Measurements from ENCODE around the gene LRRC57.

GRCh38 chr15:42582569-42583375 lies 34.2 kb upstream of the LRRC57 start:
- no peak for TF ChIP-seq POLR2AphosphoS5 (IDR thresholded peaks at IDR 0.05; ENCODE audit: low read depth, low read length)
- TF ChIP-seq TAF1 (IDR thresholded peaks at IDR 0.05; ENCODE audit: borderline replicate concordance, insufficient read depth, low read length) = no peak
- no peak for TF ChIP-seq SIN3A (IDR thresholded peaks at IDR 0.05; ENCODE audit: borderline replicate concordance, insufficient read depth, low read length)
- TF ChIP-seq, protein P1, sequence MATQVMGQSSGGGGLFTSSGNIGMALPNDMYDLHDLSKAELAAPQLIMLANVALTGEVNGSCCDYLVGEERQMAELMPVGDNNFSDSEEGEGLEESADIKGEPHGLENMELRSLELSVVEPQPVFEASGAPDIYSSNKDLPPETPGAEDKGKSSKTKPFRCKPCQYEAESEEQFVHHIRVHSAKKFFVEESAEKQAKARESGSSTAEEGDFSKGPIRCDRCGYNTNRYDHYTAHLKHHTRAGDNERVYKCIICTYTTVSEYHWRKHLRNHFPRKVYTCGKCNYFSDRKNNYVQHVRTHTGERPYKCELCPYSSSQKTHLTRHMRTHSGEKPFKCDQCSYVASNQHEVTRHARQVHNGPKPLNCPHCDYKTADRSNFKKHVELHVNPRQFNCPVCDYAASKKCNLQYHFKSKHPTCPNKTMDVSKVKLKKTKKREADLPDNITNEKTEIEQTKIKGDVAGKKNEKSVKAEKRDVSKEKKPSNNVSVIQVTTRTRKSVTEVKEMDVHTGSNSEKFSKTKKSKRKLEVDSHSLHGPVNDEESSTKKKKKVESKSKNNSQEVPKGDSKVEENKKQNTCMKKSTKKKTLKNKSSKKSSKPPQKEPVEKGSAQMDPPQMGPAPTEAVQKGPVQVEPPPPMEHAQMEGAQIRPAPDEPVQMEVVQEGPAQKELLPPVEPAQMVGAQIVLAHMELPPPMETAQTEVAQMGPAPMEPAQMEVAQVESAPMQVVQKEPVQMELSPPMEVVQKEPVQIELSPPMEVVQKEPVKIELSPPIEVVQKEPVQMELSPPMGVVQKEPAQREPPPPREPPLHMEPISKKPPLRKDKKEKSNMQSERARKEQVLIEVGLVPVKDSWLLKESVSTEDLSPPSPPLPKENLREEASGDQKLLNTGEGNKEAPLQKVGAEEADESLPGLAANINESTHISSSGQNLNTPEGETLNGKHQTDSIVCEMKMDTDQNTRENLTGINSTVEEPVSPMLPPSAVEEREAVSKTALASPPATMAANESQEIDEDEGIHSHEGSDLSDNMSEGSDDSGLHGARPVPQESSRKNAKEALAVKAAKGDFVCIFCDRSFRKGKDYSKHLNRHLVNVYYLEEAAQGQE (IDR thresholded peaks at IDR 0.05; ENCODE audit: insufficient read depth in 1 of 2, low read depth in 2 of 2, low read length in 2 of 2) = no peak

Data from PFSK-1 (cell line).